NCI-H1436 treated with DMSO at 0.1 percent for 48 hours (cell line): Measurements from ENCODE around the gene BIN1.

ENCODE experiments used
- DNase-seq: peaks from one replicate; lab custom pipeline; 2025; lab: John Stamatoyannopoulos, UW

BIN1 gene

DNA sequence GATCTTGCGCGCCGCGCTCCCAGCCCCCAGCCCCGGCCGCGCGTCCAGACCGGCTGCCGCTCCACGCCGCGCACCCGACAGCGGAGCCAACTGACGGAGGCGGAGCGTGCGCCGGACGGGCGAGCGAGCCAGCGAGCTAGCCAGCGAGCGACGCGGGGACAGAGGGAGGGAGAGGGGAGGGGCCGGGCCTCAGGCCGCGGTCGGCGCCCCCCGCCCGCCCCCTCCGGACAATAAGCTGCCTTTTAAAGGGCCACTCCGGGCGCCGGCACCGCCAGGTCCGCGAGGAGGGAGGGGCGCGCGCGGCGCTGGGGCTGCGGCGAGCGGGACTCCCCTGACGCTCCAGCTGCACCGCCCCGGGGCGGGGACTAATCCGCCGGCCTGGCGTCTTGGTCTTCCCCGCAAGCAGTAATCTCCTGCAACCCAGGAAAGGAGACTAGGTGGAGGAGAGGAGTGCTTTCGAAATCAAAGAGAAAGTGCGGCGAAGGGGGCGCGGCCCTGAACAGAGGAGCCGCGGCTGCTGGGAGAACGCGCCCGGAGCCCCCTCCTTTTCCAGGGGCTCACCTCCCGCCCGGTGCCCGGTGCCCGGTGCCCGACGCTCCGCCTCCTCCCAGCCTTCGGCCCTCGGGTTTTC, at the start of gene BIN1:
Gene BIN1 (minus strand): TSS at position 164 of the 631 bp plus-strand sequence. CDS start 211 bp downstream, outside the sequence.
- DNase-seq, result no peak

DNA sequence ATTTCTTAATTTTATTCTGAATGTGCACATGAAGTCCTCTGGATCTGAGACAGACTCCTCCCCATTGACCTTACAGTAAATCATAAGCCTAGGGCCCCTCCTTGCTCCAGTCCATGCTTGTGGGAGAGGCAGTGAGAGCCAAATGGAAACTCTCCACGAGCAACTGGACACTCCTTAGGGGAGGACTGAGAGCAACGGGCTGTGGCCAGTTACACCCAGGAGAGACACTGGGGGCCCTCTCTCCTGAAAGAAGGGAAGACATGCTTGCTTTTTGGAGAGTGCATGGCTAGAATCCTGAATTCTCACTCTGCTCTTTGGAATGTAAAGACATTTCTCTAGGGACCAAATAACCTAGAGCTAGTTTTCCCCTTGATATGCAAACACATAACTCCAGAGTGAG, 49.0 kb upstream of the BIN1 start:
- no peak for DNase-seq

GRCh38 chr2:127155028-127155581, 48.2 kb upstream of the BIN1 start:
- no peak for DNase-seq

- DNase-seq, result no peak
Measured at GRCh38 chr2:127154396-127154795, 47.4 kb upstream of the BIN1 start.

DNA sequence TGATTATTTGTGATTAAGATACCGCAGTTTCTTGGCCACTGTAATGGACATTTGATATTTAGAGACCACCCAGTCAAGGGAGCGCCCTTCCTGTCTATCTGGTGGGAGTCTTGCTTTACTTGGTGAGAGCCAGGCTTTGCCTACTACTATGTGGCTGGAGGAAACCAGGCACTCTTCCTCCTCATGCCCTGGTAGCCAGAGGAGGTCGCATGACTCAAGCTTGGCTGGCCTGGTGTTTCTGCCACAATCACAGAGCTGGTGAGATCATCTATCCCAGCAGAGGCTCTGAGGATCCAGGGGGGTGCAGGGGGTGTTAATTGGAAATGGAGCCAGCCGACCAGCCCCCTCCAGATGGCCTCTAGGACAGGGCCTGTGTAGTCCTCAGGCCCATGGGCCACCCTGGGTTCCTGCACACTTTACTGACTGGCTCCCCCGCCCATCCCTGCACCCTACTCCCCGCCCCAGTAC, 46.8 kb upstream of the BIN1 start:
- no peak for DNase-seq

DNA sequence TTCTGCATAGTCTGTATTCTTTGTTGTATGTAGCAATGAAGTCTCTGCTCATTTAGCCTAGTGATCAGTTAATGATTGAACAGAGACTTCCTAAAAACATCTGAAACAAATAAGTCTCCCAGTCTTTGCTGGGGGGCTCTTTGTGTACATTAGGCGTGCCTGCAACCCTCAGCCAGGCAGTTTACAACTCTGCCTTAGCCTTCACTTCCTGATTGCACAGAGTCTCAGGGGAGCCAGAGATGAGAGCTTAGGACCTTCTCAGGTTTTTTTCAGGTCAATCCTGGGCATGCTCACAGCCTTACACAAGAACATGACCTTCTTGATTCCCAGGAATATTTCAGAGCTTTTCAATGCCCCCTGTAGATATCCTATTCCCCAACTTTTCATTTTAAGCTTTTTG, 44.0 kb upstream of the BIN1 start:
- DNase-seq, result no peak

DNA sequence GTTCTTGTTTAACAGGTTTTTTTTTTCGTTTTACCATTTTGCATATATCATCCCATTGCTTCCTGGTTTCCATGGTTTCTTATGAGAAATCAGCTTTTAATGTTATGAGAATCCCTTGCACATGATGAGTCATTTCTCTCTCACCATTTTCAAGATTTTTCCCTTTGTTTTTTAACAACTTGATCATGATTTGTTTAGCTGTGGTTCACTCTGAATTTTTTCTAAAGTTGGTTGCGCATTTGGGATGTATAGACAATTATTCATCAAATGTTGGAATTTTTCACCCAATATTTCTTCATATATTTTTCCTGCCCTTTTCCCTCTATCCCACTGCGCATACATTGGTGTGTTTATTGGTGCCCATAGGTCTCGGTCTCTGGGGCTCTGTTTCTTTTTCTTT, 42.4 kb upstream of the BIN1 start:
- no peak for DNase-seq

DNA sequence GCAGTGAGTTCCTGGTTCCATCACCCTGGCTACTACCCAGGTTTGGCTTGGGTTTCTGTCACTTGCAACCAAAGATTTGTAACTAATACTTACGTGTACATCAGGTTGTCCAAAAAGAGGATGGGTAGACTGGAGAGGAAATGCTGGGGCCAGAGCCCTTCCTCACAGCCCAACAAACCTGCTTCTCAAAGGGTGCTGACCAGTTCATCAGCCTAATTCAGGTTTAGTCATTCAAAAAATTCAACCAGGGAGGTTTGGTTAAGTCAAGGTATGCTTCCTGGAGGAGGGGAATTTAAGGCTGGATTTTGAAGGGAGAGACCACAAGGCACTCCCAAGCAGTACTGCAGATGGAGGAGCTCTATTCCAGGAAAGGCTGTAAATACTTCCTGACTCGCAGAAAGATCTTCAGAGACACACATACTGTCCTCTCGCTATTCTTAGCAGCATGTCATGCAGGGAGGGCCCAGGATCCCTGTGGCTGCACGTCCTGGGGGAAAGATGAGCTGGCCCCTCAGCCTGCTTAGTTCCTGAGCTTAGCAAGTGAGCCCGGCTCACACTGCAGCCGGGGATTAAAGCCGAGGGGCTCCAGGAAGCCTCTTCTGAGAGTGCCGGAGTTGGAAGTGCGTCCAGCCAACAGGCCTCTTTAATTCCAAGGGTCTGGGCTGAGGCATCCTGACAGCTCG, 40.0 kb upstream of the BIN1 start:
- DNase-seq, result no peak

DNA sequence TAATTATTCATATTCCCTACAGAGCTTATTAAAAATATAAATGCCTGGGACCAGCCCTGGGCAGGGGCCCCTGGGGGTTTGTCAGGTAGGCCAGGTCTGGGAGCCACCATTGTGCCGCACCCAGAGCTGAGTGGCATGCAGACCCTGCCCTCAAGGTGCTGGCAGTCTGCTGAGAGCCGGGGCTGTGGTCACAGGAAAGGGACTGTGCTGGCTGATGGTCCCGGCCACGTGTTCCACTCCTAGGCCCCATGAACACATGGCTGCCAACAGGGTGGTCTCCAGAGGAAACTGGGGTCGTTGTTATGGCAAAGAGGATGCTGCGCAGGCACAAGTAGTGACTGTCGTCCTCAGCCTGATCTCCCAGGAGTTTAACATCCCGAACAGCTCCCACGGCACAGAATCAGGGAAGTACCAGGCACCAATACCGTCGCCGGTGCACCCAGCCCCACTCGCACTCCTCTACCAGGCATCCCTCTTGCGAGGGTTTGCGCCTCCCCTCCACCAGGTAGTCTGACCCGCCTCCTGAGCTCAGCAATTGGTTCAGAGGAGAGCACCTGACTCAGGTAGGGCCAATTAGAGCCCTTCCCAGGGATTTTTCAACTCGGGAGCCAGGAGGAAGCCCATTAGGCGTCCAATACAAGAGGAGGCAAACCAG, 39.2 kb upstream of the BIN1 start:
- DNase-seq, result no peak

DNA sequence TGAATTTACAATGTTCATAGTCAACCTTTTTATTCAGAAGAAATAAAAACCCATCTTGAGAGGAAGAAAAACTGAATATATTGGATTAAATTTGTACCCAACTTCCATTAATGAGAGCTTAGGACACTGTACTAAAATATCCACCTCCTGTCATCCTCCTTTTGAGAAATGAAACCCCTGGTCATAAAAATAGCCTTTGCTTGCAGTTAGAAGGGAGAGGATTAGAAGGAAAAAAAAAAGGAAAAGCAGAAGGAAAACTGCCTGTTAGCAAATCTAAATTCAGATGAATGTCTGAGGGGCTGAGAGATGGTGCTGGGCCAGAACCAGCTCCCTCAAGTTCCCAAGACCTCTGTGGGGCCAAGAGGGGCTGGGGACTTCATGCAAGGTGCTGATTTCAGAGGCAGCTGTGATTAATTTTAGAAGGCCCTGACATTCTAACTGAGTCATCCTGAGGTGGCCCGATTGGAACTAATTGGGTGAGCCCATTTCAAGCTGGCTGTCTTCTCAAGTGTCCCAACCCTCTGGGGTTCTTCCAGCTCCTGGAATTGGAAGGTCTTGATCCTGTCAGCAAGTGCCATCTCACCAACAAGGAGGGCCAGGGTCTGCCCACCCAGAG, 38.4 kb upstream of the BIN1 start:
- DNase-seq, result no peak

GRCh38 chr2:127143841-127144782, 37.2 kb upstream of the BIN1 start:
- no peak for DNase-seq

- DNase-seq, result no peak
Measured at GRCh38 chr2:127142663-127143630, 36.0 kb upstream of the BIN1 start.

GRCh38 chr2:127140538-127140937, 33.6 kb upstream of the BIN1 start:
- no peak for DNase-seq

- DNase-seq, result no peak
Measured at GRCh38 chr2:127139766-127140165, 32.8 kb upstream of the BIN1 start.

DNA sequence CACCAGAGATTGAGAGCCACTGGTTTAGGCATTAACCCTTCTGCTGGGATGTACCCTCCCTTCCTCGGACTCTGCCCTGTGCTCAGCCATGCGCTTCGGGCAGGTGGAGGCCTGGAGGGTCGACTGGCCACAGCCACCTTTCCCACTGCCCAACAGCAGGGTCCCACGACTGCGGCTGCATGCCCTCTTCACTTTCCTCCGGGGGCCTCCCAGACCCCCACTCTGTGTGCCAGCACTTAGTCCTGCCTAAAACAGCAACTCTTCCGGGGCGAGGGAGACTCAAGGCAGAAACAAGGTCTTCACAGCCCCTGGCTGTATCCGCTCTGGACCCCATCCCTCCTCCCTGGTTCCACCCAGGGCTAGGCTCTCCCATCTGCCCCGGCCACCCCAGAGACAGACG, 31.3 kb upstream of the BIN1 start:
- no peak for DNase-seq

DNA sequence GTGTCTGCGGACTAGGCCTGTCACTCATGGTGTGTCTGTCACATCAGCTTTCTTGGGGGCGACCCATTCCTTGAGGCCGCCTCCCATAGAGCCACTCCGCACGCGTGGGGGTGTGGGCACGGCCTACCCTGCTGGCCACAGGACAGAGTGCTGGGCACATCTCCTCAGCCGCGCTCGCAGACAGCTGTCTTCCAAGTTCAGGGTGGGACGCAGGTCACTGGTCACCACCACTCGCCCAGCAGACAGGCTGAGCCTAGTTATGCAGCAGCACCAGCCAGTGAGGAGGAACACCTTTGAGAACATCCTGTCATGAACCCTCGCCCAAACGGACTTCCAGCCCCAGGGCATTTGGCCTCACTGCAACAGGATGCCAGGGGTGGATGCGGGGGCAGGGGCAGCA, 30.8 kb upstream of the BIN1 start:
- DNase-seq, result no peak

DNA sequence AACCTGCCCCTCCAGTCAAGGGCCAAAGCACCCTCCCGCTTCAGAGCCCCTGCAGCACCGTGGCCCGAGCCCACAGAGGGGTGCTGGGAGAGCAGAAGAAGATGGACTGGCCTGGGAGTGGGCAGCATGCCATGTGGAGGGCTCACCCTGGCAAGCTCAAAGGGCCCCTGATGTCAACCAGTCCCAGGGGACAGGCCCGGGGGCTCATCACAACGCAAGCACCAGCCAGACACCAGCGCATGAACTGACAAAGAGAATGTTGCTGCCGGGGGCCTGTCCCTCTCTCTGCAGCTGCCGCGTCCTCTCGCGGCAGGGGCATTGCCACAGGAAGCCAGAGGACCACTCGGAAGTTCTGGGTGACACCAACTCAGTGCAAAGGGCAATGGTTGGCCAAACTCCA, 30.3 kb upstream of the BIN1 start:
- no peak for DNase-seq

DNA sequence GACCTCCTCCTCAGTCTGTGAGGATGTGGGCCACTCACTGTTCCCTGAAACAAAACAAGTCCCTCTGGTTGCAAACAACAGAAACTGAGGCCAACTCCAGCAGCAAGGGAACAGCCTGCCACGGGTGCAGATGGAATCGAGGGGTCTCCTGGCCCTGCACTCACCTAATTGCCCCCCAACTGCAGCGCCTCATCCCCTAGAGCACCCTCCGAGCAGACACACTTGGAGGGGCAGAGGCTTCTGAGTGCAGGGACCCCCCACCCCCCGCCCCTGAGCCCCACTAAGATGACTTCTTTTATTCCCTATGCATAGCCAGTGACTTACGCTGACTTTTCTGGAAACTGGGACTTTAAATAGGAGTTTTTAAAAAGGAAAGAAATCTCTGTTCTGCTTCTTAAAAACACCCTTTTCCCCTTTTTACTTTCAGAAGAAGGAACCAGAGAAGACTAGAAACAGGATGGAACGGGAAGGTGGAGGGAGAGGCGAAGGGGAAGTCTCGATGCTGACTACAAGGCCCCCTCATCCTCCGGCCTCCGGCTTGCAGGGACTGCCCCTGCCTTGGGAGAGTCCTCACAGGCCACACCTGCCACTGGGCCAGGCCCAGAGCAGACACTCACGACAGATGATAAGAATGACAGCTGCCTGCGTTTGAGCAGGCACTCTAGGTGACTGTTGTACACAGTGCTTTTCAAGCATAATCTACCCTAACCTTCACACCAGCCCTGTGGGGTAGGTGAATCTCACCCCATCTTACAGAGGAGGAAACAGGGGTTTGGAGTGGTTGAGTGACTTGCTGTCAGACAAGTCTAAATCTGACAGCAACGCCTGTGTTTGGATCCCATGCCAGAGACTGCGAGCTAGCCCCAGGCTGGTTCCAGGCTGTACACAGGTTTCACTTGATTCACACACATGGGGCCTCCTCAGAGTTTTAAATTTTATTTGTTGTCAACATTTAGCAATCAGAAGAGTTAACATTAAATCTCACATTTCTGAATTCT, 28.2 kb upstream of the BIN1 start:
- no peak for DNase-seq

DNA sequence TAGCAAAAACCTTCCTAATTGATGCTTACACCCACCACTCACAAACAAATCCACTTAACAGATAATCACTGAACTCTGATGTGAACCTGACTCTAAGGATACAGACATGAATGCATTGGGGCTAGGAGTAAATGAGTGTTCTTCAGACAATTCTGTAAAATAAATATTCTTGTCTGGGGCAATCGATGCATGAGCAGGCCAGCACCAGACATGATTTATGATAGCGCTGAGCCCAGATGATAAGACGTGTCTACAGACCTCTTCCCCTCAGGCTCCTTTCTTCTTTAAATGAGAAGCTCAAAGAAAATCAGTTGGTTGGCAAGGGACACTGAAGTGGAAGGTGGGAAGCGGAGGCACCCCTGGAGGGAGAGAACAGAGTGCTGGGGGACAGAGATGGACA, 27.3 kb upstream of the BIN1 start:
- no peak for DNase-seq
